Activated naive CD4-positive, alpha-beta T cell treated with anti-CD3 and anti-CD28 coated beads for 36 hours (primary cell): ENCODE data around the gene UGT1A10. TPM values are rescaled to one million over a fixed set of nuclear protein-coding genes. Genes with fewer than 3 reads are reported as not detected.

Experiments
- CTCF ChIA-PET: fragments of 350-600 bp; sonication (Branson Sonifier 250); formaldehyde crosslinking; loops from one replicate; lab custom pipeline; 2021; ENCODE audit warnings: antibody characterized with exemption; lab: Charles Lee
- DNase-seq: peaks from one replicate; pipeline ENCODE4 v3.0.0-alpha.2; 2020
- H3K27ac Mint-ChIP-seq: one replicate; pipeline ENCODE4 v1.8.0; 2021; ENCODE audit warnings: mild to moderate bottlenecking, mixed read lengths
- H3K27me3 Mint-ChIP-seq: one replicate; pipeline ENCODE4 v1.8.0; 2021; ENCODE audit warnings: low read depth, mixed read lengths
- H3K36me3 Mint-ChIP-seq: one replicate; pipeline ENCODE4 v1.8.0; 2021; ENCODE audit warnings: low read depth, mixed read lengths
- H3K4me1 Mint-ChIP-seq: one replicate; pipeline ENCODE4 v1.8.0; 2021; ENCODE audit warnings: low read depth, mixed read lengths
- H3K4me3 Mint-ChIP-seq: one replicate; pipeline ENCODE4 v1.8.0; 2021; ENCODE audit warnings: mild to moderate bottlenecking, moderate library complexity, mixed read lengths
- H3K9me3 Mint-ChIP-seq: one replicate; pipeline ENCODE4 v1.8.0; 2021; ENCODE audit warnings: mixed read lengths
- intact Hi-C: fragments of 100-400 bp; cut with micrococcal nuclease; formaldehyde crosslinking; loops from one replicate; pipeline ENCODE4 v1.15.1; 2023
- total RNA-seq, 2 experiments: library from RNA; stranded (reverse); gene quantifications; one replicate each; pipeline ENCODE4 v1.2.3, GENCODE V29; 2021

The UGT1A10 gene
- total RNA-seq, 2 experiments from 2014 or later, result not detected

- Mint-ChIP-seq H3K27ac (no peak overlapping the region), H3K4me1 (no peaks in the 10 kb centered on the region), H3K9me3 (no peaks in the 10 kb centered on the region), H3K4me3 (no peak overlapping the region), H3K36me3 (no peaks in the 10 kb centered on the region), H3K27me3 (peaks cover 5% of the 10 kb centered on the region)
- no peak for DNase-seq
- CTCF ChIA-PET, result no interaction called here
- intact Hi-C loops, result no loop called here
Observed at GRCh38 chr2:233758141-233758540, 121.9 kb downstream of the UGT1A10 start.

DNA sequence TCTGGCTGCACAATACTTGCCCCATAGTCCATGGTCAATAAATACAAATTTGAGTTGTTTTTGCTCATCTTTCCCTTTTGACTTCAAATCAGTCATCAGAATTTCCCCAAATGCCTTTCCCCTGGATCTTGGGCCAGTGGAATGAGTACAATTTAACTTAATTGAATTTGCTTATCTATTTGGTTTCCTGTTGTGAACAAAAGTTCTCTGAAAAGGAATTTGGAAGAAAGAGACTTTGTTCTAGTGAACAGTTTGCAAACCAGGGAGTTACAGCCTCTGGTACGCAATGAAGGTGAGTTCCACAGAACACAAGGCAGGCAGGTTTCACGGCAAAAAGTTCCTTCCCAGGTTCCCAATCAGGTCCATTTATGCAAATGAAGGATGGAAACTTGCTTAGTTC lies 122.6 kb downstream of the UGT1A10 start:
- CTCF ChIA-PET, result no interaction called here
- no peak for DNase-seq
- intact Hi-C loops, result no loop called here
- H3K9me3 Mint-ChIP-seq, result no peaks in the 10 kb centered on the region
- no peaks in the 10 kb centered on the region for H3K4me1 Mint-ChIP-seq
- H3K4me3 Mint-ChIP-seq, result no peak overlapping the region
- no peak overlapping the region for H3K27ac Mint-ChIP-seq
- no peaks in the 10 kb centered on the region for H3K36me3 Mint-ChIP-seq
- H3K27me3 Mint-ChIP-seq, result peaks cover 3% of the 10 kb centered on the region

GRCh38 chr2:233760043-233760442 lies 123.8 kb downstream of the UGT1A10 start, which contains the start of gene UGT1A1:
Gene UGT1A1 (plus strand): TSS chr2:233760270. CDS start chr2:233760288, 18 bp downstream.
- CTCF ChIA-PET, result no interaction called here
- no peaks in the 10 kb centered on the region for H3K4me1 Mint-ChIP-seq
- no peak within 1 kb of the TSS for H3K4me3 Mint-ChIP-seq
- H3K27me3 Mint-ChIP-seq, result peaks cover 4% of the 10 kb centered on the region
- H3K27ac Mint-ChIP-seq, result no peak within 1 kb of the TSS
- intact Hi-C loops, result no loop called here
- no peaks in the 10 kb centered on the region for H3K9me3 Mint-ChIP-seq
- no peaks in the 10 kb centered on the region for H3K36me3 Mint-ChIP-seq
- no peak for DNase-seq

DNA sequence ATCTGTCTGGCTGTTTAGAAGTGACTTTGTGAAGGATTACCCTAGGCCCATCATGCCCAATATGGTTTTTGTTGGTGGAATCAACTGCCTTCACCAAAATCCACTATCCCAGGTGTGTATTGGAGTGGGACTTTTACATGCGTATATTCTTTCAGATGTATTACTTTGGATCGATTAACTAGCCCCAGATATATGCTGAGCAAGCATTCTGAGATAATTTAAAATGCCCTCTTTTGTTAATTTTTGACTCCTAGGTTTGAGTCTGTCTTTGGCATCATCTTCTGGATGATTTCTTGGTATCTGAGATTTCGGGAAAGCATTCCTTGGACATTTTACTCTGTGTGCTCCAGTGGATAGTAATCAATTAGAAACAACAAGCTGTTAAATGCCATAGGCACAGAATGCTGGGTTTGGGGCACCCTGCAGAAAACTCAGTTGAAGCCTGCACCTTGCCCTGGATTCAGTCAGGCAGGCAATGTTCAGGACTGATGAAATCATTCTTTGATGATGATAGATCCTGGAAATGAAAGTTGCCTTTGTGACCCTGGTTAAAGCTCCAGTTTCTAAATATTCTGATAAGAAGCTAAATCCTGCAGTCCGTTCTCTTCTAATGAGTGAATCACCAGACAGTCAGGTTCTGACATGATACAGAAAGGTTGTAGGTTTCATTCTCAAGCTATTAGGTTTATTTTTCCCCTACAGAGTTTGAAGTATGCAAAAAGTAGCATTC lies 125.0 kb downstream of the UGT1A10 start:
- Mint-ChIP-seq H3K27ac (no peak overlapping the region), H3K4me1 (no peaks in the 10 kb centered on the region), H3K36me3 (no peaks in the 10 kb centered on the region), H3K27me3 (peaks cover 4% of the 10 kb centered on the region), H3K9me3 (no peaks in the 10 kb centered on the region), H3K4me3 (no peak overlapping the region)
- no peak for DNase-seq
- intact Hi-C loops, result no loop called here
- CTCF ChIA-PET, result no interaction called here

- Mint-ChIP-seq H3K4me3 (no peak overlapping the region), H3K27me3 (peaks cover 10% of the 10 kb centered on the region), H3K27ac (no peak overlapping the region), H3K36me3 (no peaks in the 10 kb centered on the region), H3K4me1 (no peaks in the 10 kb centered on the region), H3K9me3 (no peaks in the 10 kb centered on the region)
- intact Hi-C loops, result no loop called here
- DNase-seq, result no peak
- CTCF ChIA-PET, result no interaction called here
Observed at GRCh38 chr2:233764264-233764663, 128.0 kb downstream of the UGT1A10 start.

DNA sequence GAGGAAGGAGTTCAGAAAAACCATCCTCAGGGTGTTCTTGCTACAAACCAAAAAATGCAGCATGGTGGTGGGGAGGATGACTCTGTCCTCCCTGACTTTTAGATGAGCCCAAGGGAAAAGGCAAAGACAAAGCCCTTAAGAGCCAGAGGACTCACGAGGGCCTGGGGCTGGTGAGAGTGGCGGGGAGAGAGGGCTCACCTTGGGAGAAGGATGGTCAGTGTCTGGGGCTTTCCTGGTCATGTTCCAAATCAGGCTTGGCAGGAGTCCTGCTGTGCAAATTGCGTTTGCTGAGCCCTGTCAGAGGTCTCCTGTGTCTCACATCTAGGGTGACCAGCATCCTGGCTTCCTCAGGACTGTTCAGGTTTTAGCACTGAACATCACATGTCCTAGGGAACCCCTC lies 128.5 kb downstream of the UGT1A10 start:
- peaks cover 11% of the 10 kb centered on the region for H3K27me3 Mint-ChIP-seq
- CTCF ChIA-PET, result no interaction called here
- no peak overlapping the region for H3K4me3 Mint-ChIP-seq
- intact Hi-C loops, result no loop called here
- no peaks in the 10 kb centered on the region for H3K9me3 Mint-ChIP-seq
- no peaks in the 10 kb centered on the region for H3K4me1 Mint-ChIP-seq
- no peaks in the 10 kb centered on the region for H3K36me3 Mint-ChIP-seq
- DNase-seq, result no peak
- no peak overlapping the region for H3K27ac Mint-ChIP-seq

- Mint-ChIP-seq H3K27ac (no peak overlapping the region), H3K4me1 (no peaks in the 10 kb centered on the region), H3K9me3 (no peaks in the 10 kb centered on the region), H3K27me3 (peaks cover 11% of the 10 kb centered on the region), H3K36me3 (no peaks in the 10 kb centered on the region), H3K4me3 (no peak overlapping the region)
- intact Hi-C loops, result no loop called here
- DNase-seq, result no peak
- CTCF ChIA-PET, result interaction anchor here (0.6 kb wide), 1 partner anchor 457 kb away, joined by 3 read pairs; no protein-coding TSS in a partner anchor
Observed at GRCh38 chr2:233766416-233766815, 130.2 kb downstream of the UGT1A10 start.

DNA sequence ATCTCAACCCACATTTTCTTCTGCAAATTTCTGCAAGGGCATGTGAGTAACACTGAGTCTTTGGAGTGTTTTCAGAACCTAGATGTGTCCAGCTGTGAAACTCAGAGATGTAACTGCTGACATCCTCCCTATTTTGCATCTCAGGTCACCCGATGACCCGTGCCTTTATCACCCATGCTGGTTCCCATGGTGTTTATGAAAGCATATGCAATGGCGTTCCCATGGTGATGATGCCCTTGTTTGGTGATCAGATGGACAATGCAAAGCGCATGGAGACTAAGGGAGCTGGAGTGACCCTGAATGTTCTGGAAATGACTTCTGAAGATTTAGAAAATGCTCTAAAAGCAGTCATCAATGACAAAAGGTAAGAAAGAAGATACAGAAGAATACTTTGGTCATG lies 131.8 kb downstream of the UGT1A10 start:
- Mint-ChIP-seq H3K36me3 (no peaks in the 10 kb centered on the region), H3K27me3 (peaks cover 11% of the 10 kb centered on the region), H3K27ac (no peak overlapping the region), H3K4me1 (no peaks in the 10 kb centered on the region), H3K9me3 (no peaks in the 10 kb centered on the region), H3K4me3 (no peak overlapping the region)
- DNase-seq, result no peak
- intact Hi-C loops, result no loop called here
- CTCF ChIA-PET, result no interaction called here

- no peak for DNase-seq
- Mint-ChIP-seq H3K9me3 (no peaks in the 10 kb centered on the region), H3K4me3 (no peak overlapping the region), H3K36me3 (no peaks in the 10 kb centered on the region), H3K27ac (no peak overlapping the region), H3K27me3 (peaks cover 11% of the 10 kb centered on the region), H3K4me1 (no peaks in the 10 kb centered on the region)
- intact Hi-C loops, result no loop called here
- CTCF ChIA-PET, result no interaction called here
Observed at GRCh38 chr2:233769260-233769659, 133.0 kb downstream of the UGT1A10 start.

DNA sequence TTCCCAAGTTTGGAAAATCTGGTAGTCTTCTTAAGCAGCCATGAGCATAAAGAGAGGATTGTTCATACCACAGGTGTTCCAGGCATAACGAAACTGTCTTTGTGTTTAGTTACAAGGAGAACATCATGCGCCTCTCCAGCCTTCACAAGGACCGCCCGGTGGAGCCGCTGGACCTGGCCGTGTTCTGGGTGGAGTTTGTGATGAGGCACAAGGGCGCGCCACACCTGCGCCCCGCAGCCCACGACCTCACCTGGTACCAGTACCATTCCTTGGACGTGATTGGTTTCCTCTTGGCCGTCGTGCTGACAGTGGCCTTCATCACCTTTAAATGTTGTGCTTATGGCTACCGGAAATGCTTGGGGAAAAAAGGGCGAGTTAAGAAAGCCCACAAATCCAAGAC lies 135.9 kb downstream of the UGT1A10 start:
- CTCF ChIA-PET, result no interaction called here
- no peak for DNase-seq
- Mint-ChIP-seq H3K9me3 (peaks cover 7% of the 10 kb centered on the region), H3K27ac (no peak overlapping the region), H3K27me3 (peaks cover 10% of the 10 kb centered on the region), H3K4me1 (no peaks in the 10 kb centered on the region), H3K4me3 (no peak overlapping the region), H3K36me3 (no peaks in the 10 kb centered on the region)
- intact Hi-C loops, result no loop called here

- H3K27me3 Mint-ChIP-seq, result peaks cover 7% of the 10 kb centered on the region
- H3K4me3 Mint-ChIP-seq, result no peak overlapping the region
- H3K27ac Mint-ChIP-seq, result no peak overlapping the region
- no peak for DNase-seq
- CTCF ChIA-PET, result no interaction called here
- no peaks in the 10 kb centered on the region for H3K4me1 Mint-ChIP-seq
- H3K36me3 Mint-ChIP-seq, result no peaks in the 10 kb centered on the region
- intact Hi-C loops, result no loop called here
- H3K9me3 Mint-ChIP-seq, result peaks cover 9% of the 10 kb centered on the region
Observed at GRCh38 chr2:233772583-233772982, 136.3 kb downstream of the UGT1A10 start.

DNA sequence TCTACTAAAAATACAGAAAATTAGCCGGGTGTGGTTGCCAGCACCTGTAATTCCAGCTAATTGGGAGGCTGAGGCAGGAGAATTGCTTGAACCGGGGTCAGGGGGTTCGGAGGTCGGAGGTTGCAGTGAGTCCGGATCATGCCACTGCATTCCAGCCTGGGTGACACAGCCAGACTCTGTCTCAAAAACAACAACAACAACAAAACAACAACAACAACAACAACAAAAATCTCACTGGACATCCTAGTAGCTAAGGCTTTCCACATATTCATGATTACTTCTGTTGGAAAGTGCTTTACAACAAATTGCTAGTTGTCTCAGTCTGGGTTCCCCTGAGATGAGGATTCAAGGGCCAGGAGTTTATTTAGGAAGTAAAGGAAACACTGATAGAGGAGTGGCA lies 137.6 kb downstream of the UGT1A10 start:
- Mint-ChIP-seq H3K27me3 (peaks cover 5% of the 10 kb centered on the region), H3K27ac (no peak overlapping the region), H3K36me3 (no peaks in the 10 kb centered on the region), H3K9me3 (peaks cover 9% of the 10 kb centered on the region), H3K4me3 (no peak overlapping the region), H3K4me1 (no peaks in the 10 kb centered on the region)
- intact Hi-C loops, result no loop called here
- CTCF ChIA-PET, result interaction anchor here (0.6 kb wide), 1 partner anchor 1520 kb away, joined by 4 read pairs; no protein-coding TSS in a partner anchor
- DNase-seq, result no peak

DNA sequence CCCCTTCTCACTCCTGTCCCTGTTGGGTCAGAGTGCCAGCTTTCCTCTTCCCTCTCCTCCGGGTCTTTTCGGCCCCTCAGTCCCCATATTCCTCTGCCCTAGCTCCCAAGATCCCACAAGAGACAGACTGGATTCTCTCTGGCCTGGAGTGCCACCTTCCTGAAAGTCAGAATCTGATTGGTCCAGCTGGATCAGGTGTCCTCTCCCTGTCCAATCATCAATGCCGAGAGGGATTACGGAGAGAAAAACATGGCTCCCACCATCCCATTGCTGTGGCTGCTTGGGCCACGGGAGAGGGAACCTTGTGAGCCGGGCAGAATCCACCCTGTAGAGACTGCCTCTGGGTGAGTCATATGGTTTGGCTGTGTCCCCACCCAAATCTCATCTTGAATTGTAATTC lies 139.2 kb downstream of the UGT1A10 start:
- H3K4me3 Mint-ChIP-seq, result no peak overlapping the region
- intact Hi-C loops, result no loop called here
- H3K4me1 Mint-ChIP-seq, result no peaks in the 10 kb centered on the region
- no peaks in the 10 kb centered on the region for H3K36me3 Mint-ChIP-seq
- CTCF ChIA-PET, result no interaction called here
- peaks cover 3% of the 10 kb centered on the region for H3K27me3 Mint-ChIP-seq
- H3K27ac Mint-ChIP-seq, result no peak overlapping the region
- DNase-seq, result no peak
- H3K9me3 Mint-ChIP-seq, result peaks cover 9% of the 10 kb centered on the region
